B cell (primary cell): ENCODE results near the gene YAP1.

Source experiments
- EZH2 ChIP-seq: IDR thresholded peaks from 2 replicates; pipeline ENCODE4 v1.6.1; 2012; ENCODE audit warnings: borderline replicate concordance, low read depth, mild to moderate bottlenecking, moderate library complexity, low read length; ENCODE audit not compliant: insufficient read depth, poor library complexity, severe bottlenecking
- TF ChIP-seq, protein P1 (sequence below): fragments of 200-600 bp; IDR thresholded peaks from one replicate; pipeline ENCODE4 v1.8.0; 2022; ENCODE audit warnings: antibody characterized with exemption, mild to moderate bottlenecking

DNA sequence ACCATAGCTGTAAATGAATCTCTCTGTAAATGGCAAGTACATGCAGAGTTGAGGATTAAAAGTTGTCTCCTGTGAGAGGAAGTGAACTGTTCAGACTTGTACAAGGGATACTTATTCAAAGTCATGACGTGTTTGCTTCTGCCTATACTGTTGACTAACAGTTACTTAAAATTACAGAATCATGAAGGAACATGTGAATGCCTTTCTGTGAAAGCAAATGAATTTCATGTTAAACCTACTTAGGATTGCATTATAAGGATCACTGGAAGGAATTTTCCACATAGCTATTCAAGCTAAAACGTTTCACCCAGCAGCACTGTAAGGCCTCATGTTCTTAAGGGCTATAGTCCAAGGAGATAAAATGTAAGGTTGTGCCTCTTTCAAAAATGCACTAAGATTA, 113.6 kb downstream of the YAP1 start:
- TF ChIP-seq, protein P1, sequence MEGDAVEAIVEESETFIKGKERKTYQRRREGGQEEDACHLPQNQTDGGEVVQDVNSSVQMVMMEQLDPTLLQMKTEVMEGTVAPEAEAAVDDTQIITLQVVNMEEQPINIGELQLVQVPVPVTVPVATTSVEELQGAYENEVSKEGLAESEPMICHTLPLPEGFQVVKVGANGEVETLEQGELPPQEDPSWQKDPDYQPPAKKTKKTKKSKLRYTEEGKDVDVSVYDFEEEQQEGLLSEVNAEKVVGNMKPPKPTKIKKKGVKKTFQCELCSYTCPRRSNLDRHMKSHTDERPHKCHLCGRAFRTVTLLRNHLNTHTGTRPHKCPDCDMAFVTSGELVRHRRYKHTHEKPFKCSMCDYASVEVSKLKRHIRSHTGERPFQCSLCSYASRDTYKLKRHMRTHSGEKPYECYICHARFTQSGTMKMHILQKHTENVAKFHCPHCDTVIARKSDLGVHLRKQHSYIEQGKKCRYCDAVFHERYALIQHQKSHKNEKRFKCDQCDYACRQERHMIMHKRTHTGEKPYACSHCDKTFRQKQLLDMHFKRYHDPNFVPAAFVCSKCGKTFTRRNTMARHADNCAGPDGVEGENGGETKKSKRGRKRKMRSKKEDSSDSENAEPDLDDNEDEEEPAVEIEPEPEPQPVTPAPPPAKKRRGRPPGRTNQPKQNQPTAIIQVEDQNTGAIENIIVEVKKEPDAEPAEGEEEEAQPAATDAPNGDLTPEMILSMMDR, result no peak
- TF ChIP-seq EZH2, result no peak
